HepG2 (cell line): ENCODE measurements around the gene C11orf42. TPM values are rescaled to one million over a fixed set of nuclear protein-coding genes. Genes with fewer than 3 reads are reported as not detected.

Experiments
- AGO1 ChIP-seq: fragments of 200-400 bp; formaldehyde crosslinking; IDR thresholded peaks from 2 replicates; pipeline ENCODE4 v1.6.1; 2017; ENCODE audit warnings: mild to moderate bottlenecking, low read depth, low read length, moderate library complexity; ENCODE audit not compliant: poor library complexity, severe bottlenecking
- ATM ChIP-seq: fragments of 450-650 bp; IDR thresholded peaks from 2 replicates; pipeline ENCODE4 v1.7.1; 2017; ENCODE audit warnings: mild to moderate bottlenecking, borderline replicate concordance
- CREM ChIP-seq, 2 experiments: sonication (generic) in 1 of 2; formaldehyde crosslinking in 1 of 2; IDR thresholded peaks; 2 replicates each; pipeline versions ENCODE4 v1.4.0 to v1.6.1; 2016 to 2020; ENCODE audit warnings: antibody characterized with exemption in 1 of 2, mild to moderate bottlenecking in 1 of 2, missing genetic modification reagents in 1 of 2
- DMAP1 ChIP-seq: IDR thresholded peaks from 2 replicates; pipeline ENCODE4 v1.6.1; 2016
- ELF3 ChIP-seq: IDR thresholded peaks from 2 replicates; pipeline ENCODE4 v1.6.1; 2016; ENCODE audit warnings: missing genetic modification reagents, missing compliant biosample characterization
- EZH2 ChIP-seq: conservative IDR thresholded peaks from 2 replicates; pipeline ENCODE4 v1.6.1; 2012; ENCODE audit warnings: mild to moderate bottlenecking, low read depth, low read length, moderate library complexity
- FOXK1 ChIP-seq: sonication (generic); formaldehyde crosslinking; IDR thresholded peaks from 2 replicates; pipeline ENCODE4 v1.4.0; 2020; ENCODE audit warnings: low read depth, missing genetic modification reagents, borderline replicate concordance
- HMG20A ChIP-seq: IDR thresholded peaks from 2 replicates; pipeline ENCODE4 v1.6.1; 2016; ENCODE audit warnings: borderline replicate concordance
- HNF4A ChIP-seq: sonication (generic); formaldehyde crosslinking; IDR thresholded peaks from 2 replicates; pipeline ENCODE4 v1.4.0; 2020; ENCODE audit warnings: missing genetic modification reagents
- KDM5B ChIP-seq: sonication (generic); formaldehyde crosslinking; IDR thresholded peaks from 2 replicates; pipeline ENCODE4 v1.4.0; 2020; ENCODE audit warnings: missing genetic modification reagents, mild to moderate bottlenecking, borderline replicate concordance
- SMARCE1 ChIP-seq: fragments of 450-650 bp; IDR thresholded peaks from 2 replicates; pipeline ENCODE4 v1.6.1; 2017; ENCODE audit warnings: borderline replicate concordance
- SOX6 ChIP-seq, 2 experiments: fragments of 450-650 bp in 1 of 2; sonication (generic) in 1 of 2; formaldehyde crosslinking in 1 of 2; IDR thresholded peaks; 2 replicates each; pipeline versions ENCODE4 v1.4.0 to v1.6.1; 2017 to 2020; ENCODE audit warnings: antibody characterized with exemption in 1 of 2, mild to moderate bottlenecking in 1 of 2, missing genetic modification reagents in 1 of 2
- SP1 ChIP-seq, 2 experiments: fragments of 450-650 bp in 1 of 2; sonication (generic) in 1 of 2; formaldehyde crosslinking in 1 of 2; IDR thresholded peaks; 2 replicates each; pipeline versions ENCODE4 v1.4.0 to v1.6.1; 2016 to 2020; ENCODE audit warnings: missing genetic modification reagents in 1 of 2
- SYNCRIP ChIP-seq: fragments of 200-400 bp; formaldehyde crosslinking; IDR thresholded peaks from 2 replicates; pipeline ENCODE4 v1.6.1; 2018; ENCODE audit warnings: mild to moderate bottlenecking, low read depth, low read length; ENCODE audit not compliant: insufficient read depth
- ZNF260 ChIP-seq: sonication (generic); formaldehyde crosslinking; IDR thresholded peaks from 2 replicates; pipeline ENCODE4 v1.4.0; 2020; ENCODE audit warnings: missing genetic modification reagents, low read depth, mild to moderate bottlenecking, borderline replicate concordance
- ZNF367 ChIP-seq: sonication (generic); formaldehyde crosslinking; IDR thresholded peaks from 2 replicates; pipeline ENCODE4 v1.4.0; 2020; ENCODE audit warnings: missing genetic modification reagents, borderline replicate concordance
- ZNF720 ChIP-seq: sonication (generic); formaldehyde crosslinking; IDR thresholded peaks from 2 replicates; pipeline ENCODE4 v1.4.0; 2020; ENCODE audit warnings: missing genetic modification reagents
- polyA plus RNA-seq, 8 experiments: library from polyadenylated mRNA; depleted of rRNA in 3 of 8; stranded (reverse) in 7 of 8; unstranded in 1 of 8; fragments of >200 nt; fragmentation: Illumina TruSeq in 4 of 8; extraction: Trizol in 4 of 8; gene quantifications; 2 replicates each; pipeline versions ENCODE4 v1.2.1 to v1.2.3, GENCODE V29; 2011 to 2016; ENCODE audit warnings: low read depth in 4 of 8, missing spikeins in 1 of 8, mixed read lengths in 1 of 8; ENCODE audit not compliant: insufficient read depth in 1 of 8
- total RNA-seq, 5 experiments: library from RNA; depleted of rRNA; stranded (reverse); fragments of >200 nt; fragmentation: Illumina TruSeq; extraction: Trizol; gene quantifications; 2 replicates each; pipeline ENCODE4 v1.2.3, GENCODE V29; 2016; ENCODE audit warnings: low read depth in 1 of 5
- TF ChIP-seq, protein P1 (sequence below): sonication (generic); formaldehyde crosslinking; IDR thresholded peaks from 2 replicates; pipeline ENCODE4 v1.4.0; 2020; ENCODE audit warnings: missing genetic modification reagents
- TF ChIP-seq, protein P2 (sequence below): IDR thresholded peaks from 2 replicates; pipeline ENCODE4 v1.6.1; 2016; ENCODE audit warnings: missing compliant biosample characterization, missing genetic modification reagents, borderline replicate concordance
- TF ChIP-seq, protein P3 (sequence below): IDR thresholded peaks from 2 replicates; pipeline ENCODE4 v1.6.1; 2016; ENCODE audit warnings: missing biosample characterization, missing genetic modification reagents, low read depth
- TF ChIP-seq, protein P4 (sequence below): sonication (generic); formaldehyde crosslinking; IDR thresholded peaks from 2 replicates; pipeline ENCODE4 v1.4.0; 2020; ENCODE audit warnings: missing genetic modification reagents
- TF ChIP-seq, protein P5 (sequence below): sonication (generic); formaldehyde crosslinking; IDR thresholded peaks from 2 replicates; pipeline ENCODE4 v1.9.0; 2021; ENCODE audit warnings: missing genetic modification reagents, borderline replicate concordance

Gene C11orf42
- total and polyA plus RNA-seq, 2 of the 13 experiments (the other 11 are each of a cell fraction or from before 2014, with no cell fraction given): not detected

DNA sequence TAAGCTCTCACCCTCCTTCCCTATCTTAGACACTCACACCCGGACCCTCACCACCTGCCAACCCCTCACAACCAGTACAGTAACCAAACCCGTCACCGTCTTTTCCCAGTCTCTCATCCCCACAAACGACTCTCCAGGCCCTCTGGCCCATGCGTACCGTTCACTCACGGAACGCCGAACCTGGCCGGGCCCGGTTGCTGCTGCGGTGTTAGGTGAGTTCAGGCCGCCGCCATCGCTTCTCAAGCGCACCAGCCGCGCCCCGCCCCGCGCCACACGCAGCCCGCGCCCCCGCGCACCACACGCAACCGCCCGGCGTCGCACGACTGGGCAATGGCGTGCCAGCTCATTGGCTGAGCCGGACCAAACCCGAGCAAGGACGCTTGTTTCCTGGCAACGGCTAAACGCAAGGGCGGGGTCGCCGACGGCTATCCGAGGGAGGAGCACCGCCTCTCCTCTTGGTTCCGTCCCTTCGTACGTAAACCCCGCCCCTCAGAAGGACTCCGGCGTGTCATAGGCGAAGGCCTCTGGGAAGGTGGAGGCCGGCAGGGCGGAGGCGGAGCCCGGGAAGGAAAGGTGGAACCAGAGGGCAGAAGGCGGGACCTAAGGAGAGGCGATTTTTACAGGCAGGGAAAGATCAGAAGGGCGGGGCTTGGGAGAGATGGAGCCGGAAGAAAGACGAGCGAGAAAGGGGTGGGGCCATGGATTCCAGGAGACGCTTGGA is 29.2 kb downstream of the C11orf42 start, which contains the start of gene FHIP1B (continued):
- no peak for TF ChIP-seq SOX6 (IDR thresholded peaks at IDR 0.05)
- TF ChIP-seq SOX6 (CRISPR knock-in tag; IDR thresholded peaks at IDR 0.05): no peak; the same call in 1 of the 2 replicates
- TF ChIP-seq, protein P1, sequence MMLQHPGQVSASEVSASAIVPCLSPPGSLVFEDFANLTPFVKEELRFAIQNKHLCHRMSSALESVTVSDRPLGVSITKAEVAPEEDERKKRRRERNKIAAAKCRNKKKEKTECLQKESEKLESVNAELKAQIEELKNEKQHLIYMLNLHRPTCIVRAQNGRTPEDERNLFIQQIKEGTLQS (CRISPR knock-in tag): no peak; the same call in 1 of the 2 replicates
- TF ChIP-seq ELF3 (CRISPR knock-in tag): no peak
- no peak for TF ChIP-seq ZNF720 (CRISPR knock-in tag)
- TF ChIP-seq ZNF260: no peak
- TF ChIP-seq ZNF367: no peak
- TF ChIP-seq, protein P2, sequence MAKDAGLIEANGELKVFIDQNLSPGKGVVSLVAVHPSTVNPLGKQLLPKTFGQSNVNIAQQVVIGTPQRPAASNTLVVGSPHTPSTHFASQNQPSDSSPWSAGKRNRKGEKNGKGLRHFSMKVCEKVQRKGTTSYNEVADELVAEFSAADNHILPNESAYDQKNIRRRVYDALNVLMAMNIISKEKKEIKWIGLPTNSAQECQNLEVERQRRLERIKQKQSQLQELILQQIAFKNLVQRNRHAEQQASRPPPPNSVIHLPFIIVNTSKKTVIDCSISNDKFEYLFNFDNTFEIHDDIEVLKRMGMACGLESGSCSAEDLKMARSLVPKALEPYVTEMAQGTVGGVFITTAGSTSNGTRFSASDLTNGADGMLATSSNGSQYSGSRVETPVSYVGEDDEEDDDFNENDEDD (CRISPR knock-in tag): peak; percentile 71; the same call in 1 of the 2 replicates
- TF ChIP-seq SMARCE1: no peak
- TF ChIP-seq HMG20A (CRISPR knock-in tag): no peak
- TF ChIP-seq CREM (IDR thresholded peaks at IDR 0.05): 0 out of 2 replicates have a peak, but pooled peaks have one; percentile 27
- no peak for TF ChIP-seq CREM (CRISPR knock-in tag; IDR thresholded peaks at IDR 0.05)
- TF ChIP-seq FOXK1 (CRISPR knock-in tag): peak; percentile 61; the same call in 1 of the 2 replicates
- TF ChIP-seq AGO1: no peak
- no peak for TF ChIP-seq ATM
- no peak for TF ChIP-seq SP1 (IDR thresholded peaks at IDR 0.05)
- peak; percentile 73 for TF ChIP-seq SP1 (CRISPR knock-in tag; IDR thresholded peaks at IDR 0.05)
- TF ChIP-seq, protein P3, sequence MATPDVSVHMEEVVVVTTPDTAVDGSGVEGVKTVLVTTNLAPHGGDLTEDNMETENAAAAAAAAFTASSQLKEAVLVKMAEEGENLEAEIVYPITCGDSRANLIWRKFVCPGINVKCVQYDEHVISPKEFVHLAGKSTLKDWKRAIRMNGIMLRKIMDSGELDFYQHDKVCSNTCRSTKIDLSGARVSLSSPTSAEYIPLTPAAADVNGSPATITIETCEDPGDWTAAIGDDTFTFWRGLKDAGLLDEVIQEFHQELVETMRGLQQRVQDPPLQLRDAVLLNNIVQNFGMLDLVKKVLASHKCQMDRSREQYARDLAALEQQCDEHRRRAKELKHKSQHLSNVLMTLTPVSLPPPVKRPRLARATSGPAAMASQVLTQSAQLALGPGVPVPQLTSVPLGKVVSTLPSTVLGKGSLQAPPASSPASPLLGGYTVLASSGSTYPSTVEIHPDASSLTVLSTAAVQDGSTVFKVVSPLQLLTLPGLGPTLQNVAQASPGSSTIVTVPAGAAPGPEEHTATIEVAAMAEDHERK (CRISPR knock-in tag): peak; percentile 98
- TF ChIP-seq HNF4A: no peak
- peak; percentile 71 for TF ChIP-seq DMAP1 (CRISPR knock-in tag)
- no peak for TF ChIP-seq EZH2
- TF ChIP-seq, protein P4, sequence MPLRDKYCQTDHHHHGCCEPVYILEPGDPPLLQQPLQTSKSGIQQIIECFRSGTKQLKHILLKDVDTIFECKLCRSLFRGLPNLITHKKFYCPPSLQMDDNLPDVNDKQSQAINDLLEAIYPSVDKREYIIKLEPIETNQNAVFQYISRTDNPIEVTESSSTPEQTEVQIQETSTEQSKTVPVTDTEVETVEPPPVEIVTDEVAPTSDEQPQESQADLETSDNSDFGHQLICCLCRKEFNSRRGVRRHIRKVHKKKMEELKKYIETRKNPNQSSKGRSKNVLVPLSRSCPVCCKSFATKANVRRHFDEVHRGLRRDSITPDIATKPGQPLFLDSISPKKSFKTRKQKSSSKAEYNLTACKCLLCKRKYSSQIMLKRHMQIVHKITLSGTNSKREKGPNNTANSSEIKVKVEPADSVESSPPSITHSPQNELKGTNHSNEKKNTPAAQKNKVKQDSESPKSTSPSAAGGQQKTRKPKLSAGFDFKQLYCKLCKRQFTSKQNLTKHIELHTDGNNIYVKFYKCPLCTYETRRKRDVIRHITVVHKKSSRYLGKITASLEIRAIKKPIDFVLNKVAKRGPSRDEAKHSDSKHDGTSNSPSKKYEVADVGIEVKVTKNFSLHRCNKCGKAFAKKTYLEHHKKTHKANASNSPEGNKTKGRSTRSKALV (CRISPR knock-in tag): no peak
- peak; percentile 31; the same call in 1 of the 2 replicates for TF ChIP-seq KDM5B (CRISPR knock-in tag)
- TF ChIP-seq, protein P5, sequence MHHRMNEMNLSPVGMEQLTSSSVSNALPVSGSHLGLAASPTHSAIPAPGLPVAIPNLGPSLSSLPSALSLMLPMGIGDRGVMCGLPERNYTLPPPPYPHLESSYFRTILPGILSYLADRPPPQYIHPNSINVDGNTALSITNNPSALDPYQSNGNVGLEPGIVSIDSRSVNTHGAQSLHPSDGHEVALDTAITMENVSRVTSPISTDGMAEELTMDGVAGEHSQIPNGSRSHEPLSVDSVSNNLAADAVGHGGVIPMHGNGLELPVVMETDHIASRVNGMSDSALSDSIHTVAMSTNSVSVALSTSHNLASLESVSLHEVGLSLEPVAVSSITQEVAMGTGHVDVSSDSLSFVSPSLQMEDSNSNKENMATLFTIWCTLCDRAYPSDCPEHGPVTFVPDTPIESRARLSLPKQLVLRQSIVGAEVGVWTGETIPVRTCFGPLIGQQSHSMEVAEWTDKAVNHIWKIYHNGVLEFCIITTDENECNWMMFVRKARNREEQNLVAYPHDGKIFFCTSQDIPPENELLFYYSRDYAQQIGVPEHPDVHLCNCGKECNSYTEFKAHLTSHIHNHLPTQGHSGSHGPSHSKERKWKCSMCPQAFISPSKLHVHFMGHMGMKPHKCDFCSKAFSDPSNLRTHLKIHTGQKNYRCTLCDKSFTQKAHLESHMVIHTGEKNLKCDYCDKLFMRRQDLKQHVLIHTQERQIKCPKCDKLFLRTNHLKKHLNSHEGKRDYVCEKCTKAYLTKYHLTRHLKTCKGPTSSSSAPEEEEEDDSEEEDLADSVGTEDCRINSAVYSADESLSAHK: no peak
- TF ChIP-seq SYNCRIP: no peak
